Activated naive CD4-positive, alpha-beta T cell treated with Interleukin-2 at 50 U/mL for 16 hours (primary cell): ENCODE data around the gene CCDC82.

Experiments used
- DNase-seq: peaks from one replicate; pipeline ENCODE4 v3.0.0-alpha.2; 2020

Gene CCDC82

DNA sequence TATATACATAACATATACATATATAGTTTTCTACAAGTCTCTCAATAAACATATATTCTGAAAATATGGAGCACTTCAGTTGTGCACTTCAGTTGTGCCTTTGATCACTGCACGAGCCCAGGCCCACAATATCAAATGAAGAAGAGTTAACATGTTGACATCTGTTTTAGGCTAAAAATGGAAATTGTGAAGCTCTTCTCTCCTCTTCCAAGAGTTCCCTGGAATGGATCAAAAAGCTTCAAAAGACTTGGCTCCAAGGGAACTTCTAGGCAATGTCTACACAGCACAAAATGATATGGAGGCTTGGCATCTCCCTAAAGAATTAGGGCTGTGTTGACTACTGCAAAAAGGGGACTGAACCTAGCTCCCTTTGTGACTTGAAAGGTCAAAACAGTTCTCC lies 83.6 kb downstream of the CCDC82 start:
- DNase-seq: no peak

DNA sequence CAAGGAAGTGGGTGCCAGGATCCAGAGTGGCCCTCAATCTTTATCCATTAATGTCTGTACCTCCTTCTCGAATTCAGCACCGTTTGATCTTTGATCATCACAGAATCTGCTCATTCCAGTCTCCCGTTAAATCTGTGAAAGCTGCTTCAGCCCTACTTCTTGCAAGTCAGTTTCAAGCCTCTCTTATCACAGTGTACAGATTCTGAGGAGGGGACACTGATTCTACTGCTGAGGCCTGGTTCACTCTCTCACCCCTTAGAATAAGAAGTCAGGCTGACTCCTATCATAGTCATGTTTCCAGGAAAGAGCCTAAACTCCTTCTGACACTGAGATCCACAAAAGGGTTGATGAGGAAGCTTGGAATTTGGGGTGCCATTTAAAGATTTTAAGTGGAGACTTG lies 85.7 kb downstream of the CCDC82 start:
- DNase-seq: no peak

DNA sequence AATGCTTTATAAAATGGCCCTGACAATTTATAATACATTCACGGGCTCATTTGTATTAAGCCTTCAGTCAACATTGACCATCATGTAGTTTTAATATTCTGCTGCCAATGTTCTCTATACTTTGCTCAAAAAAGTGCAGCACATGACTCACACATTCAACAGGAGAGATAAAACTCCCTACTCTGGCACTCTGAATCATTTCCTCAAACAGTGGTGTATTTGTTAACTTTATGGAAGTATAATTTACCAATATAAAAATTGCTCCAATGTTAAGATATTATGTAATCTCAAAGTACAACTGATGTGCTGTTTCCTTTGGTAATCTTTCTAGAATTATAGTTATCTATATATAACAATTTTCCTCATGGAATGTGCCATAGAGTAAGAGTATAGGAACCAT lies 86.6 kb downstream of the CCDC82 start:
- no peak for DNase-seq
